Panc1 (cell line): ENCODE results near the gene PRLR. TPM values are rescaled to one million over a fixed set of nuclear protein-coding genes. Genes with fewer than 3 reads are reported as not detected.

Experiments used
- ATAC-seq: fragments of 200-7000 bp; cut with Tn5 transposase; 2 replicates; pipeline ENCODE4 v1.9.1; 2020; ENCODE audit warnings: mild to moderate bottlenecking, moderate library complexity
- BruUV-seq: library from RNA; stranded (reverse); fragments of 400-500 nt; replicated peaks from 2 replicates; lab custom pipeline; 2021; lab: Mats Ljungman, UMichigan
- CTCF ChIA-PET: fragments of 300-600 bp; sonication (Branson Sonifier 250); formaldehyde crosslinking; loops from one replicate; lab custom pipeline; 2022; ENCODE audit warnings: antibody characterized with exemption; lab: Charles Lee
- POLR2A ChIA-PET: fragments of 300-600 bp; sonication (Branson Sonifier 250); formaldehyde crosslinking; loops from one replicate; lab custom pipeline; 2022; ENCODE audit warnings: antibody characterized with exemption; lab: Charles Lee
- DNase-seq: peaks from one replicate; pipeline ENCODE4 v3.0.0-alpha.2; 2010; ENCODE audit warnings: low read depth, low spot score
- H3K27ac ChIP-seq: 2 replicates; pipeline ENCODE4 v1.5.1; 2011; ENCODE audit warnings: mild to moderate bottlenecking, low read length, inconsistent platforms
- H3K27me3 ChIP-seq: fragments of 200-500 bp; sonication (Bioruptor generic); 2 replicates; pipeline ENCODE4 v1.6.0; 2014; ENCODE audit warnings: low read length, inconsistent platforms; ENCODE audit not compliant: control insufficient read depth, insufficient read depth
- H3K36me3 ChIP-seq: fragments of 200-500 bp; sonication (Bioruptor generic); 2 replicates; pipeline ENCODE4 v1.5.1; 2014; ENCODE audit warnings: inconsistent platforms, mild to moderate bottlenecking, low read length, moderate library complexity; ENCODE audit not compliant: control insufficient read depth, insufficient read depth
- H3K4me1 ChIP-seq: 2 replicates; pipeline ENCODE4 v1.5.1; 2011; ENCODE audit warnings: inconsistent platforms, mild to moderate bottlenecking, low read length, moderate library complexity; ENCODE audit not compliant: control insufficient read depth, insufficient read depth
- H3K4me3 ChIP-seq, 2 experiments: 2 replicates each; pipeline ENCODE4 v1.5.1; 2011 to 2012; ENCODE audit warnings: low read depth in 2 of 2, low read length in 2 of 2, mild to moderate bottlenecking in 2 of 2, inconsistent platforms in 1 of 2, moderate library complexity in 1 of 2
- H3K9me3 ChIP-seq: fragments of 200-500 bp; sonication (Bioruptor generic); 2 replicates; pipeline ENCODE4 v1.5.1; 2014; ENCODE audit warnings: low read depth, mild to moderate bottlenecking, inconsistent platforms, low read length, moderate library complexity; ENCODE audit not compliant: control insufficient read depth, insufficient read depth
- CTCF ChIP-seq: fragments of 450-650 bp; IDR thresholded peaks from 2 replicates; pipeline ENCODE4 v1.5.1; 2017; ENCODE audit warnings: mild to moderate bottlenecking
- POLR2AphosphoS5 ChIP-seq: IDR thresholded peaks from 2 replicates; pipeline ENCODE4 v1.6.1; 2012; ENCODE audit warnings: mild to moderate bottlenecking, low read depth, low read length, moderate library complexity
- SIN3A ChIP-seq: IDR thresholded peaks from 2 replicates; pipeline ENCODE4 v1.6.1; 2012; ENCODE audit warnings: low read depth, mild to moderate bottlenecking, low read length, moderate library complexity, borderline replicate concordance; ENCODE audit not compliant: insufficient read depth
- TCF7L2 ChIP-seq: IDR thresholded peaks from 2 replicates; pipeline ENCODE4 v1.6.1; 2011; ENCODE audit warnings: mild to moderate bottlenecking, low read depth, low read length, inconsistent platforms
- in situ Hi-C: cut with HindIII; loops from 2 replicates; pipeline ENCODE4 v1.10.0; 2016; ENCODE audit warnings: low sequenced_read_pairs, low pct_unique_long_range_greater_than_20kb
- intact Hi-C: fragments of 100-400 bp; cut with micrococcal nuclease; formaldehyde crosslinking; loops from one replicate; pipeline ENCODE4 v1.10.0; 2022; ENCODE audit not compliant: unreplicated experiment
- total RNA-seq: library from RNA; stranded (reverse); gene quantifications from one replicate; pipeline ENCODE4 v1.2.1, GENCODE V29; 2021; ENCODE audit not compliant: unreplicated experiment
- TF ChIP-seq, protein P1 (sequence below), 2 experiments: IDR thresholded peaks; 2 replicates each; pipeline ENCODE4 v1.6.1; 2011 to 2012; ENCODE audit warnings: low read depth in 2 of 2, control low read depth in 1 of 2, low read length in 1 of 2, mild to moderate bottlenecking in 1 of 2, moderate library complexity in 1 of 2; ENCODE audit not compliant: insufficient read depth in 1 of 2

Gene PRLR
- total RNA-seq, 1 experiment from 2014 or later: 0.46 TPM

GRCh38 chr5:35172533-35172932, 57.8 kb downstream of the PRLR start:
- DNase-seq (no peak), ATAC-seq (no peak)
- no peak overlapping the region for H3K4me3 ChIP-seq
- H3K4me1 ChIP-seq: no peaks in the 10 kb centered on the region
- no peaks in the 10 kb centered on the region for H3K36me3 ChIP-seq
- ChIA-PET POLR2A (no interaction called here), CTCF (no interaction called here)
- intact Hi-C loops (no loop called here), in situ Hi-C loops (no loop called here)
- no peaks in the 10 kb centered on the region for H3K27me3 ChIP-seq
- TF ChIP-seq CTCF: no peak
- no peak overlapping the region for H3K27ac ChIP-seq
- no TSS peak for BruUV-seq
- H3K9me3 ChIP-seq: peaks cover 8% of the 10 kb centered on the region

DNA sequence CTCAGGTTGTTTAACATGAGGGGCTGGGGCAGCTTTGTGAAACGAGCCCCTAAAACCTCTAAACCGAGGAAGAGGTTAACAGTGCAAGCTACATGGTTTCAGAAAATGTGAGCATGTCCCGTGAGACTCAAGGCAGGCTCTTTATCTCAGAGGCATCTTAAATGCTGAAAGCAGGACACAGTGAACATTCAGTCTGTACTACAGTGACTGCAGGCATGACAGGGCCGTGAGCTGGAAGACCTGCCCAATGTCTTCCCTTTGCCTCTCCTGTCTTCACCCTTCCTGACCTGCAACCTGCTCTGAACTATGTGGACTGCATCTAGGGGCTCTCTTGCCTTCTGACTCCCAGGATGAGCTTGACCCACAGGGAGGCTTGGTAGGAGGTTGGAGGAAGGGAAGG, 58.3 kb downstream of the PRLR start:
- DNase-seq (no peak), ATAC-seq (no peak)
- TF ChIP-seq, protein P1, sequence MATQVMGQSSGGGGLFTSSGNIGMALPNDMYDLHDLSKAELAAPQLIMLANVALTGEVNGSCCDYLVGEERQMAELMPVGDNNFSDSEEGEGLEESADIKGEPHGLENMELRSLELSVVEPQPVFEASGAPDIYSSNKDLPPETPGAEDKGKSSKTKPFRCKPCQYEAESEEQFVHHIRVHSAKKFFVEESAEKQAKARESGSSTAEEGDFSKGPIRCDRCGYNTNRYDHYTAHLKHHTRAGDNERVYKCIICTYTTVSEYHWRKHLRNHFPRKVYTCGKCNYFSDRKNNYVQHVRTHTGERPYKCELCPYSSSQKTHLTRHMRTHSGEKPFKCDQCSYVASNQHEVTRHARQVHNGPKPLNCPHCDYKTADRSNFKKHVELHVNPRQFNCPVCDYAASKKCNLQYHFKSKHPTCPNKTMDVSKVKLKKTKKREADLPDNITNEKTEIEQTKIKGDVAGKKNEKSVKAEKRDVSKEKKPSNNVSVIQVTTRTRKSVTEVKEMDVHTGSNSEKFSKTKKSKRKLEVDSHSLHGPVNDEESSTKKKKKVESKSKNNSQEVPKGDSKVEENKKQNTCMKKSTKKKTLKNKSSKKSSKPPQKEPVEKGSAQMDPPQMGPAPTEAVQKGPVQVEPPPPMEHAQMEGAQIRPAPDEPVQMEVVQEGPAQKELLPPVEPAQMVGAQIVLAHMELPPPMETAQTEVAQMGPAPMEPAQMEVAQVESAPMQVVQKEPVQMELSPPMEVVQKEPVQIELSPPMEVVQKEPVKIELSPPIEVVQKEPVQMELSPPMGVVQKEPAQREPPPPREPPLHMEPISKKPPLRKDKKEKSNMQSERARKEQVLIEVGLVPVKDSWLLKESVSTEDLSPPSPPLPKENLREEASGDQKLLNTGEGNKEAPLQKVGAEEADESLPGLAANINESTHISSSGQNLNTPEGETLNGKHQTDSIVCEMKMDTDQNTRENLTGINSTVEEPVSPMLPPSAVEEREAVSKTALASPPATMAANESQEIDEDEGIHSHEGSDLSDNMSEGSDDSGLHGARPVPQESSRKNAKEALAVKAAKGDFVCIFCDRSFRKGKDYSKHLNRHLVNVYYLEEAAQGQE (IDR thresholded peaks at IDR 0.05; ENCODE audit: insufficient read depth in 1 of 2, low read depth in 2 of 2, low read length in 1 of 2): no peak
- TF ChIP-seq POLR2AphosphoS5 (no peak), CTCF (no peak), TCF7L2 (no peak), SIN3A (no peak)
- no peaks in the 10 kb centered on the region for H3K4me1 ChIP-seq
- H3K27me3 ChIP-seq: no peaks in the 10 kb centered on the region
- no peaks in the 10 kb centered on the region for H3K36me3 ChIP-seq
- intact Hi-C loops (no loop called here), in situ Hi-C loops (no loop called here)
- ChIA-PET POLR2A (no interaction called here), CTCF (no interaction called here)
- no peak overlapping the region for H3K27ac ChIP-seq
- BruUV-seq: no TSS peak
- H3K4me3 ChIP-seq: no peak overlapping the region
- peaks cover 8% of the 10 kb centered on the region for H3K9me3 ChIP-seq

GRCh38 chr5:35171078-35171477, 59.2 kb downstream of the PRLR start:
- ChIA-PET CTCF (no interaction called here), POLR2A (no interaction called here)
- no TSS peak for BruUV-seq
- H3K27me3 ChIP-seq: no peaks in the 10 kb centered on the region
- in situ Hi-C loops: no loop called here
- peaks cover 11% of the 10 kb centered on the region for H3K9me3 ChIP-seq
- H3K36me3 ChIP-seq: no peaks in the 10 kb centered on the region
- no peaks in the 10 kb centered on the region for H3K4me1 ChIP-seq
- ATAC-seq (no peak), DNase-seq (no peak)
- no peak overlapping the region for H3K27ac ChIP-seq
- no peak overlapping the region for H3K4me3 ChIP-seq
- TF ChIP-seq SIN3A: no peak
- no peak for TF ChIP-seq POLR2AphosphoS5
- no peak for TF ChIP-seq TCF7L2
- TF ChIP-seq, protein P1 (IDR thresholded peaks at IDR 0.05; ENCODE audit: insufficient read depth in 1 of 2, low read depth in 2 of 2, low read length in 1 of 2): no peak
- TF ChIP-seq CTCF: no peak
- intact Hi-C loops: no loop called here
